ENCODE data around the gene RPIA. TPM values are rescaled to one million over a fixed set of nuclear protein-coding genes. Genes with fewer than 3 reads are reported as not detected.

The RPIA gene
- total and polyA plus RNA-seq, 9 of the 15 experiments (the other 6 are each of a cell fraction or from before 2014, with no cell fraction given), result 7.8 to 41.2 (median 25.8) TPM

GRCh38 chr2:88669482-88670214 lies 21.8 kb upstream of the RPIA start:
- ChIA-PET CTCF (ENCODE audit: low intra/inter-chr PET ratio) (interaction anchor here (0.6 to 5.3 kb wide), 3 partner anchors 44 to 82 kb away, joined by 3 to 54 read pairs (median 3); no protein-coding TSS in a partner anchor), POLR2A (interaction anchor here (0.6 kb wide), 1 partner anchor 11 kb away, joined by 3 read pairs; no protein-coding TSS in a partner anchor)
- no peaks in the 10 kb centered on the region for H3K9me3 ChIP-seq (replicated peaks; ENCODE audit: control insufficient read depth, insufficient read depth, low read depth, low read length)
- ATAC-seq (peak; percentile 60; the same call in 2 of the 3 replicates), DNase-seq (ENCODE audit: extremely low read depth in 1 of 4, low spot score in 3 of 4) (peak; percentile 41 to 48 (median 46)), FAIRE-seq (peak; percentile 65)
- no peak overlapping the region for H3K27ac ChIP-seq (ENCODE audit: extremely low read depth, low read depth, low read length)
- no peak overlapping the region for H2AFZ ChIP-seq (ENCODE audit: low read depth, low read length)
- WGBS (ENCODE audit: insufficient coverage, low coverage, missing lambda C conversion rate), result 22% methylated on average over 6 of the region's 6 CpGs
- H3K4me2 ChIP-seq (ENCODE audit: insufficient read depth, low read length), result no peak overlapping the region
- H3K4me1 ChIP-seq (replicated peaks in 1 of 2; ENCODE audit: control insufficient read depth in 2 of 2, insufficient read depth in 2 of 2, low read length in 2 of 2), result peaks cover 3 to 15% of the 10 kb centered on the region in 2 experiments; a peak in 4 of 5 replicates
- H3K36me3 ChIP-seq (ENCODE audit: control insufficient read depth, insufficient read depth, low read length), result no peaks in the 10 kb centered on the region; the same call in 2 of the 3 replicates
- no TSS peak for BruUV-seq (replicated peaks)
- no peak overlapping the region for H3K4me3 ChIP-seq
- intact Hi-C loops (cut with micrococcal nuclease) (loop anchor here (1.0 to 5.0 kb wide), 2 partner anchors 42 to 78 kb away; partner anchors contain the start of gene EIF2AK3), in situ Hi-C loops (cut with MboI) (loop anchor here (5.0 kb wide), 1 partner anchor 77 kb away; no protein-coding TSS in a partner anchor)
- H4K20me1 ChIP-seq (replicated peaks; ENCODE audit: control insufficient read depth, insufficient read depth, low read length), result no peaks in the 10 kb centered on the region
- no peaks in the 10 kb centered on the region for H3K79me2 ChIP-seq (ENCODE audit: control insufficient read depth, insufficient read depth, low read length)
- no peak overlapping the region for H3K9ac ChIP-seq (ENCODE audit: insufficient read depth in 1 of 2, low read depth in 2 of 2, low read length in 2 of 2)
- H3K9me1 ChIP-seq (ENCODE audit: control insufficient read depth, insufficient read depth, low read length), result no peaks in the 10 kb centered on the region
- no peaks in the 10 kb centered on the region for H3K27me3 ChIP-seq (ENCODE audit: control insufficient read depth in 2 of 2, insufficient read depth in 2 of 2, low read length in 2 of 2)
- TF ChIP-seq NONO (IDR thresholded peaks at IDR 0.05; ENCODE audit: low read depth in 2 of 2, low read length in 1 of 2) (no peak), DEAF1 (CRISPR knock-in tag; IDR thresholded peaks at IDR 0.05) (peak; percentile 71), POLR2B (IDR thresholded peaks at IDR 0.05; ENCODE audit: low read depth, partially characterized antibody) (no peak), COPS2 (conservative IDR thresholded peaks at IDR 0.05) (no peak), CTCF (IDR thresholded peaks at IDR 0.05 in 2 of 3, conservative IDR thresholded peaks at IDR 0.05 in 1 of 3; ENCODE audit: insufficient read depth in 2 of 3, low read depth in 1 of 3, low read length in 3 of 3) (peak; percentile 53 to 77 (median 59)), SMC3 (conservative IDR thresholded peaks at IDR 0.05; ENCODE audit: insufficient read depth, low read depth, low read length) (peak; percentile 41), REST (IDR thresholded peaks at IDR 0.05; ENCODE audit: borderline replicate concordance) (peak; percentile 70), REST (CRISPR knock-in tag; IDR thresholded peaks at IDR 0.05; ENCODE audit: low read depth) (no peak)
